Activated CD4-positive, alpha-beta T cell treated with anti-CD3 and anti-CD28 coated beads, Interleukin-10, Interleukin-2, amounts not matched to agents 100 ng/mL and 50 ng/mL, durations not matched to agents 16 hours and 8 hours (primary cell): Measurements from ENCODE around the gene GUCY2D.
"Not testable (repeated sequence)": the region's sequence is repeated elsewhere in the genome, so short reads cannot be mapped to it uniquely, and the experiment has no call there.

Experiments used
- DNase-seq: peaks from one replicate; pipeline ENCODE4 v3.0.0-alpha.2; 2020

The GUCY2D gene

DNA sequence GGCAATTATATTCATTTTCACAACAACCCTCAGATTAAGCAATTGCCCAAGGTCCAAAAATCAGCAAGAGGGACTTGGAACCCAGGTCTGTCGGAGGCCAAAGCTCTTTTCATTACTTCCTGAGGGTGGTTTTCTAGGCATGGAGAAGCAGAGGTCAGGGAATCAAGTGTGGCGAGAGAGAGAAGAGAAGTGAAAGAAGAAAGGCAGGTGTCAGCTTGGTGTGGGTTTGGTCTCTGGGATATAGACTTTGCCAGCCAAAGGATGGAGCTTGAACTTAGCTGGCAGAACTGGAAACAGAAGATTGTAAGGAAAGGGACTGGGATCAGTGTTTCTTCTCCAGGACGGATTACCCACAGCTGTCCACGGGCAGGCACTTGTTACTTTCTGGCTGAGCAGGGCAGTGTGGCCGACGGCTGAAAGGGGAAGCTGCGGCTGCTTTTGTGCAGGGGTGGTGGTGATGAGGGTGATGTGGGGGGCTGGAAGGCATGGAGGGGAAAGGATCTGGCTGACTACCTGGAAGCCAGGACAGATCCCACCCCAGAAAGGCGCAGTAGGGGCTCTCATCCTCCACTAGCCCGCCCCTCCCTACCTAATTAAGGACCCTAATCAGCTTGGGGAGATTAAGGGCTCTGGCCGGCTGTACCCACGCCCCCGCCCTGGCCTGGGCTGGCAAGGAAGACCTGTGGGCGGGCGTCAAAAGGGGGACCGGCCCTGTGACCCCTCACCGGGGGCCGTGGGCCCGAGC, at the start of gene GUCY2D:
TSS of gene GUCY2D (plus strand) at position 640 of the 745 bp plus-strand sequence. CDS start 433 bp downstream, outside the sequence.
- DNase-seq, result no peak

DNA sequence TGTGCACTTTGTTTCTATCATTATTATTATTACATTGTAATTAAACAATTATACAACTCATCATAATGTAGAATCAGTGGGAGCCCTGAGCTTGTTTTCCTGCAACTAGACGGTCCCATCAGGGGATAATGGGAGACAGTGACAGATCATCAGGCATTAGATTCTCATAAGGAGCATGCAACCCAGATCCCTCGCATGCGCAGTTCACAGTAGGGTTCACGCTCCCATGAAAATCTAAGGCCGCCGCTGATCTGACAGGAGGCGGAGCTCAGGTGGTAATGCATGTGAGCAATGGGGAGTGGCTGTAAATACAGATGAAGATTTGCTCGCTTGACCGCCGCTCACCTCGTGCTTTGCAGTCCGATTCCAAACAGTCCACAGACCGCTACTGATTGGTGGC, 49.1 kb upstream of the GUCY2D start:
- DNase-seq, result not testable (repeated sequence)

DNA sequence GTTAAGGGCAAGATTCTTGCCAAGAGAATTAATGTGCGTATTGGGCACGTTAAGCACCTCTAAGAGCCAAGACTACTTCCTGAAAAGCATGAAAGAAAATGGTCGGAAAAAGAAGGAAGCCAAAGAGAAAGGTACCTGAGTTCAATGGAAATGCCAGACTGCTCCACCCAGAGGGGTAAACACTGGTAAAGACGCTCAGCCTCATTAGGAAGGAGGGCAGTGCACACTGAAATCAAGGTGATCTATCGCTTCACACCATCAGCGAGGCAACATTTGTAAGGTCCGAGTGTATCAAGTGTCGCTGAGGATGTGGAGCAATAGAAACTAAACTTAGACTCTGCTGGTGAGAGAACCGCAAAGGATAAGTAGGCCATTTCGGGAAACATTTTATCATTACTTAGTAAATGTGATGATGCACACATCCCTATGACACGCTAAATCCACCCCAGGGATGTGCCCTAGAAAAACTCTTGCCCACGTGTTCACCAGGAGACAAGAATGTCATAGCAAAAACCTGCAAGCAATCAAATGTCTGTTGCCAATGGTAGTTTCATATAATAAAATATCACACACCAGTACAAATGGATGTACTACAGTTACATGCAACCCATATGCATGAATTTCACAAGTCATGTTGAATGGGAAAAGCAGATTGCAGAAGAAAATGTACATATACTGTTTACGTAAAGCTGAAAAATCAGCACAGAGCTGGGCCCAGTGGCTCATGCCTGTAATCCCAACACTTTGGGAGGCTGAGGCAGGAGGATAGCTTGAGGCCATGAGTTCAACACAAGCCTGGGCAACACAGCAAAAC, 46.8 kb upstream of the GUCY2D start:
- no peak for DNase-seq

DNA sequence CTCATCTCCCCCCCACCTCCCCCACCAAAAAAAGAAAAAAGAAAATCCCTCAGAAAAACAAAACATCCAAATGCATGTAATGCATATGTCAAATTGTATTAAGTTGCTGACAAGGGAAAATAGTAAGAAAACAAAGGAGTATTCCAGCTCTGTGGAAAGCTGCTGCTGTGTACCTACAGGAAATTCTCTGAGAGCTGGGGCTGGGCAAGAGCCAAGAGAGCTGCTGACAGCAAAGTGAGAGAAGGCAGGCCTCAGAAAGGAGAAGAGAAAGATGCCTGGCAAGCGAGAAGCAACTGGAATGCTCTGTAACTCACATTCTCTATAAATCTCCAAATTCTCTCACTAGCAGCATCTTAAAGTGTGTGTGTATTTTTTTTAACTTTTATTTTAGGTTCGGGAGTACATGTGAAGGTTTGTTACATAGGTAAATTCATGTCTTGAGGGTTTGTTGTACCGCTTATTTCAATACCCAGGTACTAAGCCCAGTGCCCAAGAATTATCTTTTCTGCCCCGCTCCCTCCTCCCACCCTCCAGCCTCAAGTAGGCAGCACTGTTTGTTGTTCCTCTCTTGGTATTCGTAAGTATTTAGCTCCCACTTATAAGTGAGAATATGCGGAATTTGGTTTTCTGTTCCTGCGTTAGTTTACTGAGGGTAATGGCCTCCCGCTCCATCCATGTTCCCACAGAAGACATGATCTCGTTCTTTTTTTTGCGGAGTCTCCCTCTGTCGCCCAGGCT, 46.0 kb upstream of the GUCY2D start:
- DNase-seq, result no peak

DNA sequence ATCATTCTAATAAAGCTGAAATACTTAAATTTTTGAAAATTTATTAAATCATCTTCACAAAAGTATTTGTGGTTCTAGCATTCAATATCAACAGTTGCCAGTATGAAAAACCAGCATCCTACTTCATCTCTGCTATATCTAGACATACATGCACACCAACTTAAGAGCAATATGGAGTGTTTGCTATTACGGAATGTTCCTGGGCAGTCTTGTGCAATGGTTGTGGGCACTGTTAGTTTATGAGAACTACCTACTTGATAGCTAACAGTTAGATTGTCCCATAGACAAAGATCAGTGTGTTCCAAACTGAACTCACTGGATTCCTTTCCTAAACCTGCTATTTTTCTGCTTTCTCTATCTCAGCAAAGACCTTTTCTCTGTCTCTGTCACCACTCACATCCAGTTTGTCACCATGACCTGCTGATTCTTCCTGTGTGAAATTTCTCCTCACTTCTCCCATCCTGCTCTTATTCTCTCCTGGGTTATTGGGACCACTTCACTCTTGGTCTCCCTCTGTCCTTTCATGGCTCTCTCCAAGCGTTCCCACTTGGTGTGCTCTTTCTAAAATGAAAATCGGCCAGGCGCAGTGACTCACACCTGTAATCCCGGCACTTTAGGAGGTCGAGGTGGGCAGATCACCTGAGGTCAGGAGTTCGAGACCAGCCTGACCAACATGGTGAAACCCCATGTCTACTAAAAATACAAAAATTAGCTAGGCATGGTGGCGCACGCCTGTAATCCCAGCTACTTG, 42.7 kb upstream of the GUCY2D start:
- DNase-seq, result no peak

DNA sequence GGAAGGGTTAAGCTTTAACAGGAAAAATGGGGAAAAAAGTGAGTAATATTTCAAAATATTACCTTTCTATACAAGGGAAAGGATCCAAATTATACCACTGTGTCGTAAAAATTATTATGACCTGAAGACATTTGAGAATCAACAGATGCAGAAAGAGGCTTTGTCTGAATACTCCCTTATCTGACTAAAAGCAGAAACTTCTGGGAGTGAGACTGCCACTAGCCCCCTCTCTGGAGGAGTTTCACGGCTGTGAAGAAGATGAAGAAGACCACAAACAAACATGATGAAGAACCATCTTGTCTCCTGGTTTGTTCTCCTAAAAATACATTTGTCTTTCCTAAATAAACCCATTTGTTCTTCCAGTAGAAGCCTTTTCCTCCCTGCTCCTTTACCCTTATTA, 41.0 kb upstream of the GUCY2D start:
- no peak for DNase-seq

DNA sequence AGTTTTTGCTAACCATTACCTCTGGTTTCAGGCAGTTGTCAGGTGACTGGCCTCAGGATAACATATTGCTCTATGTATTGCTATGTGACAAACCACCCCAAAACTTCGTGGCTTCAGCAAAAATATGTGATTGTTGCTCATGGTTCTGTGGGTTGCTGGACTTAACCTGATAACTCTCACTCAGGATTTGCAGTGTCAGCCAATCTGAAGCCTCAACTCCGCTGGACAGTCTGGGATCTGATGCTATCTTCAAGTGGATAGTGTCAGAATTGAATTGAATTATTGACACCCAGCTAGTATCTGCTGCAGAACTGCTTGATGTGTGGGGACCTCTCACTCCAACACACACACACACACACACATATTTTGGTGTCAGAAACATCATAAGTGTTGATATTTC, 34.7 kb upstream of the GUCY2D start:
- DNase-seq, result no peak

DNA sequence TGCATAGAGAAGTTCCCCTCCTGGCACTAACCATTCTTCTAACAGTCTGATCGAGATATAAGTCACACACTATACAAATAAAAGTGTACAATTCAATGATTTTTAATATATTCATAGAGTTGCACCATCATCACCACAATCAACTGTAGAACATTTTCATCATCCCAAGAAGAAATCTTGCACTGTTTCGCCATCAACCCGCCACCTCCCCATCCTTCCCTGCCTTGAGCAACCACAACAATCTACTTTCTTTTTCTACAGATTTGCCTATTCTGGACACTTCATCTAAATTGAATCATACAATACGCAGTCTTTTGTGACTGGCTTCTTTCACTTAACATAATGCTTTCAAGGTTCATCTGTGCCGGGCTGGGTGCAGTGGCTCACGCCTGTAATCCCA, 33.0 kb upstream of the GUCY2D start:
- DNase-seq, result no peak

DNA sequence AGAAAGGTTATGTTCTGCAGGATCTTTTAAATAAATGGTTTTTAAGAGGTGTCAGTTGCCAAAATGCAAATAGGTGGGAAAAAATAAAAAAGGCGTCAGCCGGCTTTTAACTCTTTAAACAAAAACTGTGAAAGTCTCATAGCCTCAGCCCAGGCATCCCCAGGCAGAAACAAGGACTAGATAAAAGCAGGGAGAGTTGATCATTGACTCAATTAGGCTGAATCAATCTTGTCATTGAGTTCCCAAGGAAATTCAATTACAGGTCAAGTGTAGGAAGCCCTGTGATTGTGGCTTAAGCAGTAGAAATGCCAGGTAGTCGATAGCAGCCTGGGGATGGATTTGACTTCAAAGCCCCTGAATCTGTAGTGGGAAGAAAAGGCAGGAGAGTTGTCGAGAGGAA, 30.8 kb upstream of the GUCY2D start:
- DNase-seq, result no peak

DNA sequence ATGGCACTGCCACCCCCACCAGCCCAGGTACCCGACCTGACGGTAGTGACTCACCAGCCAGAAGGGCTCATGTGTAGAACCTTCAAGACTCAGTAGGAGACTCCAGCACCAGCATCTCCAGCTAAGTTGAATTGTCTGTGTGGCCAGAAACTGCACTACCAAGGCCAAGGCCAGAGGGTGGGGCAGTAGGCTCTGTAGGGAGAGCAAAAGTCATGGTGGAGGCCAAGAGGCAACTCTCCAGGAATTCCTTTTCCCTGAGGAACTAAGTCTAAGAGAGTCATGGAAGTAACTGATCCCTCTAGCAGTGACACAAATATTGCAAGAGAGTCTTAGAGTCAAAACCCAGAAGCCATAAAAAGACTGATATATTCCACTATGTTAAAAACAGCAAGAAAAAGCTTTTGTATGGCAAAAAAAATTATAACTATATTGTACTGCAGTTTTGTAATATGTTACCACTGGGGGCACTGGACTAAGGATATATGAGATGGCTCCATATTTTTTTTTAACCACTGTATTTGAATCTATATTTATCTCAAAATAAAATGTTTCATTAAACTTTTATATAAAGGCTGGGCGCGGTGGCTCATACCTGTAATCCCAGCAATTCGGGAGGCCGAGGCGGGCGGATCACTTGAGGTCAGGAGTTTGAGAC, 30.2 kb upstream of the GUCY2D start:
- DNase-seq, result no peak

DNA sequence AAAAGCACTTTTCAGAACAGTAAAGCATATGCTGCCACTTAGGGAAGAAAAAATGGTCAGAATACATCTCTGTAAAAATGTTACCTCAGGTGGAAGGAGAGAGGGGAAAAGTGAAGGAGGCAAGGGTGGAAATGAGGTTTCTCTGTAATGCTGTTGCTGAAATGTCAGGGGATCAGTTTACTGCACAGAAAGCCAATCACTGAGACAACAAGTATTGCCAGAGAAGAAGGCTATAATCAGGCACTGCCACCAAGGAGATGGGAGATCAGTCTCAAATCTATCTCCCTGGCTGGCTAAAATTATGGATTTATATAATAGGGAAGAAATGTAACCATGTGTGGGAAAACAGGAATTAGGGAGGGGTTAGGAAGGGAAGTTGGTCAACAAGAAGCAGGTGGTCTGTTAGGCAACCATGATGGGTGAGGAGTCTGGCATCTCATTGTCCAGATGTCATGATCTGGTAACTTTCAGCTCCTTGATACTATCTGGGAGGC, 27.7 kb upstream of the GUCY2D start:
- no peak for DNase-seq

DNA sequence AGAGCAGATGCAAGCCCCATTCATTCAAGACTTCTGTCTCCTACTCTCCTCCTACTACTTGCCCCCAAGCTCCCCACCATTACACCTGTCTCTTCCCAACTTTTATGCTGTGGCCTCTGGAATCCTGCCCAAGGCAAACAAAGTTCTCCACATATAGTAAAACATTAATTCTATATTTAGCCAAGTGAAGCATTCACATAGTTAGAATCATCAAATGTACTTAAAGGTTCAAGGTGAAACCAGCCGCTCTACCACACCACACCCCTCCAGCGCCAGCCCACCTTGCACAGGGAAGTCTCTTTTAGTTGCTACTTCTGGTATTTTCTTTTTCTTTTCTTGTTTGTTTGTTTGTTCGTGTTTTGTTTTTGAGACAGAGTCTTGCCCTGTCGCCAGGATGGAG, 25.4 kb upstream of the GUCY2D start:
- DNase-seq, result no peak

DNA sequence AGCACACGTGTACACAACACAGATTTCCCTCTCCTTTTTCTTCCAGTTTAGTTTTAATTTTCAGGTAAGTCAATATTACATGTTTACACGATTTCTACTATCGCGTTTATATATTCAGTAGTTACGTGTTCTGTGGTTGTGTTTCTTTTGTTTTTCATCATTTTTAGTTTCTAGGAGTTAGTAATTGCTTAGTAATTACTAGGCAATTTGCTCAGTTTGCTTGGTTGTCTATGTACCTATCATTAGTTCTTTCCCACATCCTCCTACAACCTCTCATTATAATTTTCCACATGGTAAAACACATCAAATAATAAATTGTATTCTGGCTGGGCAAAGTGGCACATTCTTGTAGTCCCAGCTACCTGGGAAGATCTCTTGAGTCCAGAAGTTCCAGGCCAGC, 24.6 kb upstream of the GUCY2D start:
- peak; percentile 20 for DNase-seq

DNA sequence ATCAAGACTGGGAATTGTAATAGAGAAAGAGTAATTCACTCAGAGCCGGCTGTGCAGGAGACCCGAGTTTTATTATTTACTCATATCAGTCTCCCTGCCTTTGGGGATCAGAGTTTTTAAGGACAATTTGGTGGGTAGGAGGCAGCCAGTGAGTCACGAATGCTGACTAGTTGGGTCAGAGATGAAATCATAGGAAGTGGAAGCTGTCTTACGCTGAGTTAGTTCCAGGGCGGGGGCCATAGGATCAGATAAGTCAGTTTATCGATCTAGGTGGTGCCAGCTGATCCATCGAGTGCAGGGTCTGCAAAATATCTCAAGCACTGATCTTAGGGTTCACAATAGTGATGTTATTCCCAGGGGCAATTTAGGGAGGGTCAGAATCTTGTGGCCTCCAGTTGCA, 20.2 kb upstream of the GUCY2D start:
- peak; percentile 31 for DNase-seq

DNA sequence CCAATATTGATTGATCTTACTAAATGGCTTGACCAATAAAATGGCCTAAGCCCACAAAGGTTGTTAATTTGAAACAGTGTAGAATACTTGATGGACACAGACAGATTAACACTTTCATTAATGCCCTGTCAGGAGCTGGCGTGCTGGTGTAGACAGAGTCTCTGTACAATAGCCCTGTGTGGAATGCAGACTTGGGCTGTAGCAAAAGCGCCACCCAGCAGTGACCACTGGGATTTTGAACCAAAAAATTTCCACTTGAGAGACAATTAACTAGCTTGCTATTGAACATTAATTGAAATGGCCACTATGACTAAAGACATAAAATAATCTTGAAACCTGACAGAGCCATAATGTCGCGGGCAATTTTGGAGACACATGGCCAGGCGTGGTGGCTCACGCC, 19.7 kb upstream of the GUCY2D start:
- no peak for DNase-seq

DNA sequence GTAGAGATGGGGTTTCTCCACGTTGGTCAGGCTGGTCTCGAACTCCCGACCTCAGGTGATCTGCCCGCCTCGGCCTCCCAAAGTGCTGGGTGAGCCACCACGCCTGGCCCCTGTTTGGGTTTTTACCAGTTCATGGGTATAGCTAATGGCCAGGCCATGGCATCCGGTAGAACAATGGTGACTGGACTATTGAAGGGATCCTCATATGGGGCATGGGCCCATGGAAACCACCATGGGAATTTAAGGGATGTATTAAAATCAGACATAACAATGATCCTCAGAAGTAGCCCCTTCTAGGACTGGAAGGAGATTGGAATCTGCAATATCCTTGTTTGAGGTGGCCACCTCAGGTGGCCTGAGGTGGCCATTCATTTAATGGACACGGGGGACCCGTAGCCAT, 17.5 kb upstream of the GUCY2D start:
- no peak for DNase-seq

DNA sequence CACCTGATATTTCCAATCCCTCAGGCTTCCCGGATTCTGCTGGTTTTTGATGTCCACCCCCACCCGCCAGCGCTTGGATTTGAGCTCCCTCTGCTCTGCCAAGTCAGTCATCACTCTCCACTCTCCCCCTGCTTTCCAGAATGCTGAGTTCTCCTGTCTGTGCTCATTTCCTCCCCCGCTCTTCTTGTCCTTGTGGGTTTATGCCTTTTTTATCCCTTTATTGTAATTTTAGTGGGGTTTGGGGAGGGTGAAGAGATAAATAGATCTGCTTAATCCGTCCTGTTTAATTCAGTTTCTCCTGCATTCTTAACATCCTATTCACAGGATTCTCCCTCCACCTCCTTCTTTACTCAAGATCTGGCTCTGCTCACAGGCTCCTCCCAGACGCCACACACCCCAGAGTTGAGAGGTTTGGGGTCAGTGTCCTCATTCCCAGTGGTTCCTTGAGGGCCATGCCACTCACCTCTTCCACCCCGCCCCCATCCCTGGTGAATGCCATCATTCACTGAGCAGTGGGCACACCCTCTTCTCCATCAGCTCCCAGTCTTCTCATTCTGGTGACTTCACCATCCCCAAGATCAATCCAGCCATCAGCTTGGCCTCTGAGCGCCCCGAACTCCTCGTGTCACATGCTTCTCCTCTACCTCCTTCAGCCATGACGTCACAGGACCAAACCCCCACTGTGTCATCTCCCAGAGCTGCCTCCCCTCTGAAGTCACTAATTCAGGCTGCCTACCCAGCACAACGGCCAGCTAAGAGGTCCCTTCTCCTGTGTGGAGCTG, 15.1 kb upstream of the GUCY2D start:
- DNase-seq, result no peak

DNA sequence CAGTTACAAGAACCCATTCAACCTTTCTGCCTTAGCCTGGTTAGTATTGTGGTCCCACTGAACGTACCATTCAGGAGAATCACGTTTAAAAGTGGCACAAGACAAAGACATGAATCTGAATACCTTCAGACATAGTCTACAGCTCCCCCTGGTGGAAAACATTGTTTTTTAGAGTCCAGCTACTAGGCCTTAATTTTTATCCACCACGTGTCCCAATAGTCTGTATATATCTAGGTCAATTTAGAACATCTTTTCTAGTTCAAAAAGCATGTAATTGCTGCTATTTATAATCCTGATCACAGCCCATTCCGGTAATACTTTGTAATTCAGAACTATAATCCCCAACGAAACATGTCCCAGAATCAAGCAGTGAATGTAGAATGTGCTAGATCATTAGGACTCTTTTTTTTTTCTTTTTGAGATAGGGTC, 13.7 kb upstream of the GUCY2D start:
- peak; percentile 92 for DNase-seq

DNA sequence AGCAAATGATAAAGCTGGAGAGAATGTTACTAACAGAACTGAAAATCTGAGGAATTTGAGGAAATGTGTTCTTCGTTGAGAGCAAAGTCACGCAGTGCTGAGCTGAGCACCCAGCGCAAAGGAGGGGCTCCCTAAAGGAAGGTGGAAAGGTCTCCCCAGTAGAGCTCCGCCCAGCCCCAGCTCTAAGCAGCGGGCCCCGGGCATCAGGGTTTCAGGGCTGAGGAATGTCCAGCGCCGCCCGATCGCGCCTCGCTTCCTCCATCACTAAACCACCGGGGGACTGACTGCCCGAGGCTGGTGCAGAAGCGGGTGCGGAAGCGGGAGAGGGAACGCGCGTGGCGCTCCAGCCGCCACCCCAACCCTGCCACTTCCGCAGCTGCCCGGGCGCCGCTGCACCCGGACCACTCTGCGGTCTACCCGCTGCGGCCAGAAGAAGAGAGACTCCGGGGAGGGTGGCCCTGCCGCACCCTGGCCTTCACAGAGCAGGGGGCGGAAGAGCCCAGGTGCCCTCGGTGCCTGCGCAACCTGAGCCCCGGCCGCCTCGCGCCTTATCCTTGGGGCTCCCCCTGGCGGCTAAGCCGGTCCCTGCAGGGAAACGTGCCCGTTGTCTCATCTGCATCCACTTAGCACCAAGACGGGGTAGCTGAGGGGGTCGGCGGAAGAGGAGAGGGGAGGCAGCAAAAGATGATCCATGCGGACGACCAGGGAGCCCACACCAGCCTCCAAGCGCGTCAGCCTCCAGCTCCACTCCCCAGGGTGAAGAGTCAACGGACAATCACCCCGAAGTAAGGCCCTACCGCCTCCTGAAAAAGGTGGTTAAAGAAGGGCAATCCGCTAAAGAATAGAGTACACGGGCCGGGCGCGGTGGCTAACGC, 12.4 kb upstream of the GUCY2D start:
- peak; percentile 93 for DNase-seq

DNA sequence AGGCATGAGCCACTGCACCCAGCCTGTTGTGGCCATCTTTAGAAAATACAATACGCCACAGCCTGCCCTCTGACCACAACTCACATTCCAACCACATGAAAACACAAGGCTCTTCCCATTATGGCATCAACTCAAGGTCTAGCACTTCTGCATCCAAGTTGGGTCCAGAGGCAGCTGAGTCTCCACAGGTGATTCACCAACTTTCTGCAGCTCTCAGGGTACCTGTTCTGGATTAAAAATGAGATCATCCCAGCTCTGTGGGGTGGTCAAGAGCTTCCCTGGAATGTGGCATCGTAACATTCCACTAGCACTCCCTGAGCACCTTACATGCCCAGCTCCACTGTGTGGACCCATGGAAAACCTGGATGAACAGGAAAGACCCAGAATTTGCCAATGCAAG, 9.9 kb upstream of the GUCY2D start:
- no peak for DNase-seq
